Upper lobe of left lung (tissue), 4 donors: ENCODE measurements around the gene SERP2.

Experiments used
- CTCF ChIP-seq, 6 experiments: fragments of 450-650 bp in 4 of 6; fragments of 200-600 bp in 2 of 6; sonication (generic) in 2 of 6; IDR thresholded peaks; one replicate each; pipeline ENCODE4 v1.5.1; 2016 to 2019; ENCODE audit warnings: antibody characterized with exemption in 6 of 6
- EP300 ChIP-seq, 4 donors: sonication (generic); formaldehyde crosslinking; IDR thresholded peaks; one replicate each; pipeline ENCODE4 v1.5.1; 2017; ENCODE audit warnings: antibody characterized with exemption in 4 of 4, control low read depth in 2 of 4
- POLR2A ChIP-seq, 4 donors: fragments of 450-650 bp; IDR thresholded peaks; one replicate each; pipeline ENCODE4 v1.5.1; 2016 to 2017; ENCODE audit warnings: antibody characterized with exemption in 4 of 4, mild to moderate bottlenecking in 2 of 4
- POLR2AphosphoS5 ChIP-seq, 2 donors: sonication (generic); formaldehyde crosslinking; IDR thresholded peaks; one replicate each; pipeline ENCODE4 v1.5.1; 2017; ENCODE audit warnings: antibody characterized with exemption in 2 of 2

- TF ChIP-seq CTCF (IDR thresholded peaks at IDR 0.05) (peak in 5 of 6 experiments; percentile 45 to 58 (median 49)), POLR2AphosphoS5 (IDR thresholded peaks at IDR 0.05) (no peak), POLR2A (IDR thresholded peaks at IDR 0.05) (no peak), EP300 (IDR thresholded peaks at IDR 0.05) (no peak)
These were observed 64.0 kb downstream of the SERP2 start for GRCh38 chr13:44437356-44438233.
